ENCODE results near the gene HTT.

GRCh38 chr4:3238721-3239120 lies 164.2 kb downstream of the HTT start:
- TF ChIP-seq, protein P1, sequence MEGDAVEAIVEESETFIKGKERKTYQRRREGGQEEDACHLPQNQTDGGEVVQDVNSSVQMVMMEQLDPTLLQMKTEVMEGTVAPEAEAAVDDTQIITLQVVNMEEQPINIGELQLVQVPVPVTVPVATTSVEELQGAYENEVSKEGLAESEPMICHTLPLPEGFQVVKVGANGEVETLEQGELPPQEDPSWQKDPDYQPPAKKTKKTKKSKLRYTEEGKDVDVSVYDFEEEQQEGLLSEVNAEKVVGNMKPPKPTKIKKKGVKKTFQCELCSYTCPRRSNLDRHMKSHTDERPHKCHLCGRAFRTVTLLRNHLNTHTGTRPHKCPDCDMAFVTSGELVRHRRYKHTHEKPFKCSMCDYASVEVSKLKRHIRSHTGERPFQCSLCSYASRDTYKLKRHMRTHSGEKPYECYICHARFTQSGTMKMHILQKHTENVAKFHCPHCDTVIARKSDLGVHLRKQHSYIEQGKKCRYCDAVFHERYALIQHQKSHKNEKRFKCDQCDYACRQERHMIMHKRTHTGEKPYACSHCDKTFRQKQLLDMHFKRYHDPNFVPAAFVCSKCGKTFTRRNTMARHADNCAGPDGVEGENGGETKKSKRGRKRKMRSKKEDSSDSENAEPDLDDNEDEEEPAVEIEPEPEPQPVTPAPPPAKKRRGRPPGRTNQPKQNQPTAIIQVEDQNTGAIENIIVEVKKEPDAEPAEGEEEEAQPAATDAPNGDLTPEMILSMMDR (IDR thresholded peaks at IDR 0.05) = no peak
- TF ChIP-seq POLR2A (IDR thresholded peaks at IDR 0.05) = no peak

All from esophagus squamous epithelium (tissue), 4 donors.